Stimulated activated CD8-positive, alpha-beta memory T cell treated with anti-CD3 and anti-CD28 coated beads, Interleukin-12 subunit alpha, Interleukin-12 subunit beta, amount 100 ng/mL, for 24 hours (primary cell): ENCODE data around the gene NSRP1.
A peak's percentile ranks its signal among the peaks of the same experiment; 100 is the strongest.
"Not testable (repeated sequence)": the region's sequence is repeated elsewhere in the genome, so short reads cannot be mapped to it uniquely, and the experiment has no call there.

Source experiments
- DNase-seq: peaks from one replicate; pipeline ENCODE4 v3.0.0-alpha.2; 2020; ENCODE audit errors: extremely low read depth

The NSRP1 gene

GRCh38 chr17:30116661-30117551 lies at the start of gene NSRP1:
NSRP1 (plus strand) TSS chr17:30116816; CDS start chr17:30116844, 28 bp downstream.
- DNase-seq, result peak; percentile 75

- no peak for DNase-seq
Observed at GRCh38 chr17:30068465-30068864, 48.2 kb upstream of the NSRP1 start.

GRCh38 chr17:30074254-30074653 lies 42.4 kb upstream of the NSRP1 start:
- no peak for DNase-seq

GRCh38 chr17:30074730-30075129 lies 41.9 kb upstream of the NSRP1 start:
- no peak for DNase-seq

GRCh38 chr17:30082773-30083172 lies 33.8 kb upstream of the NSRP1 start:
- DNase-seq, result no peak

- DNase-seq, result no peak
Observed at GRCh38 chr17:30084788-30085187, 31.8 kb upstream of the NSRP1 start.

- no peak for DNase-seq
Observed at GRCh38 chr17:30086896-30087295, 29.7 kb upstream of the NSRP1 start.

- DNase-seq, result not testable (repeated sequence)
Observed at GRCh38 chr17:30087431-30087830, 29.2 kb upstream of the NSRP1 start.

GRCh38 chr17:30091121-30091670 lies 25.4 kb upstream of the NSRP1 start:
- DNase-seq, result no peak

GRCh38 chr17:30091771-30092170 lies 24.8 kb upstream of the NSRP1 start:
- no peak for DNase-seq

- no peak for DNase-seq
Observed at GRCh38 chr17:30092886-30093285, 23.7 kb upstream of the NSRP1 start.

- no peak for DNase-seq
Observed at GRCh38 chr17:30093463-30094147, 23.0 kb upstream of the NSRP1 start.

GRCh38 chr17:30095507-30096244 lies 20.9 kb upstream of the NSRP1 start:
- DNase-seq, result no peak

GRCh38 chr17:30101686-30102390 lies 14.8 kb upstream of the NSRP1 start:
- DNase-seq, result no peak

GRCh38 chr17:30103921-30104320 lies 12.7 kb upstream of the NSRP1 start:
- DNase-seq, result no peak

- peak; percentile 24 for DNase-seq
Observed at GRCh38 chr17:30104575-30105339, 11.9 kb upstream of the NSRP1 start.

- DNase-seq, result no peak
Observed at GRCh38 chr17:30112794-30113193, 3.8 kb upstream of the NSRP1 start.

GRCh38 chr17:30113213-30113612 lies 3.4 kb upstream of the NSRP1 start:
- DNase-seq, result no peak

GRCh38 chr17:30116345-30116660 lies 313 bp upstream of the NSRP1 start:
- no peak for DNase-seq

GRCh38 chr17:30117675-30118081 lies 1.1 kb downstream of the NSRP1 start:
- DNase-seq, result no peak

GRCh38 chr17:30118635-30119034 lies 2.0 kb downstream of the NSRP1 start:
- not testable (repeated sequence) for DNase-seq
